ENCODE measurements around the gene HSFX2.
A peak's percentile ranks its signal among the peaks of the same experiment; 100 is the strongest.
"Not testable (repeated sequence)": the region's sequence is repeated elsewhere in the genome, so short reads cannot be mapped to it uniquely, and the experiment has no call there.

Gene HSFX2

GRCh38 chrX:149618871-149619270 lies 23.8 kb upstream of the HSFX2 start:
- H3K4me3 ChIP-seq (replicated peaks; ENCODE audit: low read depth, low read length): no peak overlapping the region
- TF ChIP-seq, protein P1, sequence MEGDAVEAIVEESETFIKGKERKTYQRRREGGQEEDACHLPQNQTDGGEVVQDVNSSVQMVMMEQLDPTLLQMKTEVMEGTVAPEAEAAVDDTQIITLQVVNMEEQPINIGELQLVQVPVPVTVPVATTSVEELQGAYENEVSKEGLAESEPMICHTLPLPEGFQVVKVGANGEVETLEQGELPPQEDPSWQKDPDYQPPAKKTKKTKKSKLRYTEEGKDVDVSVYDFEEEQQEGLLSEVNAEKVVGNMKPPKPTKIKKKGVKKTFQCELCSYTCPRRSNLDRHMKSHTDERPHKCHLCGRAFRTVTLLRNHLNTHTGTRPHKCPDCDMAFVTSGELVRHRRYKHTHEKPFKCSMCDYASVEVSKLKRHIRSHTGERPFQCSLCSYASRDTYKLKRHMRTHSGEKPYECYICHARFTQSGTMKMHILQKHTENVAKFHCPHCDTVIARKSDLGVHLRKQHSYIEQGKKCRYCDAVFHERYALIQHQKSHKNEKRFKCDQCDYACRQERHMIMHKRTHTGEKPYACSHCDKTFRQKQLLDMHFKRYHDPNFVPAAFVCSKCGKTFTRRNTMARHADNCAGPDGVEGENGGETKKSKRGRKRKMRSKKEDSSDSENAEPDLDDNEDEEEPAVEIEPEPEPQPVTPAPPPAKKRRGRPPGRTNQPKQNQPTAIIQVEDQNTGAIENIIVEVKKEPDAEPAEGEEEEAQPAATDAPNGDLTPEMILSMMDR (IDR thresholded peaks at IDR 0.05; ENCODE audit: low read depth, low read length, missing control alignments): no peak
- DNase-seq (ENCODE audit: extremely low read depth, low read depth): no peak

- TF ChIP-seq, protein P1 (IDR thresholded peaks at IDR 0.05; ENCODE audit: low read depth, low read length, missing control alignments): no peak
- no peak for DNase-seq (ENCODE audit: extremely low read depth, low read depth)
- no peak overlapping the region for H3K4me3 ChIP-seq (replicated peaks; ENCODE audit: low read depth, low read length)
Measured at GRCh38 chrX:149611623-149612175, 16.6 kb upstream of the HSFX2 start.

GRCh38 chrX:149610511-149610910 lies 15.4 kb upstream of the HSFX2 start:
- no peak overlapping the region for H3K4me3 ChIP-seq (replicated peaks; ENCODE audit: low read depth, low read length)
- no peak for DNase-seq (ENCODE audit: extremely low read depth, low read depth)
- TF ChIP-seq, protein P1 (IDR thresholded peaks at IDR 0.05; ENCODE audit: low read depth, low read length, missing control alignments): no peak

DNA sequence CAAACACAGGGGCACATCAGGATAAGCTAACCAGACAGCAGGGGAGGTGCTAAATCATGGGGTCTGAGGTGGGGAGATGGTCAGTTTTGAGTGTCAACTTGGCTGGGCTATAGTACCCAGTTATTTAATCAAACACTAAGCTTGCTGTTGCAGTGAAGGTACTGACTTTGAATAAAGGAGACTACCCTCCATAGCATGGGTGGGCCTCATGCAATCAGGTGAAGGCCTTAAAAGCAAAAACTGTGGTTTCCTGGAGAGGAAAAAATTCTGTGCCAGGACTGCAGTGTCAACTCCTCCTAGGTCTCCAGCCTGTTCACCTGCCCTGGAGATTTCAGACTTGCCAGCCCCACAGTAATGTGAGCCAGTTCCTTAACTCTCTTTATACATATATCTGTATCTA lies 12.6 kb upstream of the HSFX2 start:
- H3K4me3 ChIP-seq (replicated peaks; ENCODE audit: low read depth, low read length): no peak overlapping the region
- TF ChIP-seq, protein P1 (IDR thresholded peaks at IDR 0.05; ENCODE audit: low read depth, low read length, missing control alignments): no peak
- DNase-seq (ENCODE audit: extremely low read depth, low read depth): no peak

- not testable (repeated sequence) for H3K4me3 ChIP-seq (replicated peaks; ENCODE audit: low read depth, low read length)
- peak; percentile 1 for DNase-seq (ENCODE audit: extremely low read depth, low read depth)
Measured at GRCh38 chrX:149605248-149605885, 10.3 kb upstream of the HSFX2 start.

- not testable (repeated sequence) for H3K4me3 ChIP-seq (replicated peaks; ENCODE audit: low read depth, low read length); DNase-seq (ENCODE audit: extremely low read depth, low read depth)
Measured at GRCh38 chrX:149598603-149599002, 3.5 kb upstream of the HSFX2 start.

- not testable (repeated sequence) for DNase-seq (ENCODE audit: extremely low read depth, low read depth); H3K4me3 ChIP-seq (replicated peaks; ENCODE audit: low read depth, low read length)
Measured at GRCh38 chrX:149595943-149596342, 829 bp upstream of the HSFX2 start.

DNA sequence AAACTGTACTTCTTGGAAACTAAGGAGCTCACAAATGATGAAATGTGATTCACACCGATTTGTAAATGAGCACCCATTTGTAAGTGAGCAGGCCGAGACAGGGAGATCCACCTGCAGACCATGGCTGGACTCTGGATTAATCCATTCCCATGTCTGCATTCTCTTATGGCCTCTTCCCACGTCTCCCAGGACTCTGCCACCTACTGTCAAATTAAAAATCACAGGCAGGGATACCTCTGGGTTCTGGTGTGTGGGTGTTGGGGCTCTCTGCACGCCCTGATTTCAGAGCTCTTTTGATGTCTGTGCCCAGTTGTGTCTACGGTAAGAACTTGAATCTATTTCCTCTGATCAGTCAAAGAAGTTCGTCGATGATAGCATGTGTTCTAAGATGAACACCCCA lies 4.1 kb downstream of the HSFX2 start:
- not testable (repeated sequence) for DNase-seq (ENCODE audit: extremely low read depth, low read depth); H3K4me3 ChIP-seq (replicated peaks; ENCODE audit: low read depth, low read length)

DNA sequence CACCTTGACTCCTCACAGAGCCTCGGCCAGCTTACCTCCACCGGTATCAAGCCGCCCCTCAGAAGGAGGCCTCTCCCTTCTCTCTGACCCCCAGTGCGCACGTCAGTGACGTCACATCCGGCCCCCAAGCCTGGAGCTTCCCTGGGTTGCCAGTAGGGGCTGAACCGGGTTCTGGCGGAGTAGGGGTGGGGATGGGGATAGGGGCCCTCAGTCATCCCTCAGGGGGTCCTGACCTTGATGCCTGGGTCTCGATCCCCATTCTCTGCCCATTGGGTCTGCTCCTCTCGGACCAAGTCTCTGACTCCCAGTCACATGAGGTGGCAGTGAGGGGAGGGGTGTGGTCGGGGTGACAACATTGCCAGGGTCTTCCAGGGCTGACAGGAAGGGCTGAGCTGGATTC lies 7.8 kb downstream of the HSFX2 start, which contains the start of gene MAGEA9B:
TSS of gene MAGEA9B (minus strand) at position 101 of the 400 bp plus-strand sequence. CDS start 4,280 bp downstream, outside the sequence.
- DNase-seq (ENCODE audit: extremely low read depth, low read depth); H3K4me3 ChIP-seq (replicated peaks; ENCODE audit: low read depth, low read length): not testable (repeated sequence)

GRCh38 chrX:149585631-149586030 lies 9.5 kb downstream of the HSFX2 start:
- not testable (repeated sequence) for H3K4me3 ChIP-seq (replicated peaks; ENCODE audit: low read depth, low read length); DNase-seq (ENCODE audit: extremely low read depth, low read depth)

GRCh38 chrX:149573456-149573855 lies 21.7 kb downstream of the HSFX2 start:
- H3K4me3 ChIP-seq (replicated peaks; ENCODE audit: low read depth, low read length): not testable (repeated sequence)

More at GRCh38 chrX:149573456-149573855, 21.7 kb downstream of the HSFX2 start:
- DNase-seq (ENCODE audit: extremely low read depth, low read depth): not testable (repeated sequence)

All from HFF-Myc (cell line).